H9 (cell line): Measurements from ENCODE around the gene R3HCC1L. TPM values are rescaled to one million over a fixed set of nuclear protein-coding genes. Genes with fewer than 3 reads are reported as not detected.

ENCODE experiments used
- DNase-seq: peaks from one replicate; pipeline ENCODE4 v3.0.0-alpha.2; 2017
- H2AFZ ChIP-seq: one replicate; pipeline ENCODE4 v1.6.1; 2013; ENCODE audit warnings: mild to moderate bottlenecking, low read length, control low read depth, moderate library complexity
- H2AK5ac ChIP-seq: 2 replicates; pipeline ENCODE4 v1.6.1; 2013; ENCODE audit warnings: low read length, control low read depth, mixed read lengths; ENCODE audit not compliant: insufficient read length
- H2BK120ac ChIP-seq: one replicate; pipeline ENCODE4 v1.6.1; 2013; ENCODE audit warnings: low read depth, mild to moderate bottlenecking, low read length, control low read depth, inconsistent platforms; ENCODE audit not compliant: poor library complexity, severe bottlenecking
- H2BK12ac ChIP-seq: 2 replicates; pipeline ENCODE4 v1.6.1; 2013; ENCODE audit warnings: low read length, control low read depth, mixed read lengths, low read depth; ENCODE audit not compliant: insufficient read length
- H2BK15ac ChIP-seq: 2 replicates; pipeline ENCODE4 v1.6.1; 2013; ENCODE audit warnings: low read depth, low read length, control low read depth
- H2BK20ac ChIP-seq: one replicate; pipeline ENCODE4 v1.6.1; 2013; ENCODE audit warnings: low read depth, mild to moderate bottlenecking, low read length, control low read depth, inconsistent platforms; ENCODE audit not compliant: poor library complexity, severe bottlenecking
- H2BK5ac ChIP-seq: 2 replicates; pipeline ENCODE4 v1.6.1; 2013; ENCODE audit warnings: low read length, control low read depth, mixed read lengths; ENCODE audit not compliant: insufficient read length
- H3K14ac ChIP-seq: 2 replicates; pipeline ENCODE4 v1.6.1; 2013; ENCODE audit warnings: low read length, control low read depth; ENCODE audit not compliant: insufficient read depth
- H3K18ac ChIP-seq: 2 replicates; pipeline ENCODE4 v1.6.1; 2013; ENCODE audit warnings: low read depth, mild to moderate bottlenecking, mixed read lengths, low read length, control low read depth; ENCODE audit not compliant: insufficient read length
- H3K23ac ChIP-seq: 2 replicates; pipeline ENCODE4 v1.6.1; 2013; ENCODE audit warnings: low read length, control low read depth, mixed read lengths, low read depth; ENCODE audit not compliant: insufficient read length
- H3K23me2 ChIP-seq: 2 replicates; pipeline ENCODE4 v1.6.1; 2013; ENCODE audit warnings: low read depth, mild to moderate bottlenecking, mixed read lengths, low read length, control low read depth; ENCODE audit not compliant: insufficient read length, poor library complexity, severe bottlenecking
- H3K27ac ChIP-seq: 2 replicates; pipeline ENCODE4 v1.5.1; 2013; ENCODE audit warnings: low read length, control low read depth, mixed read lengths, low read depth; ENCODE audit not compliant: insufficient read length
- H3K27me3 ChIP-seq: 2 replicates; pipeline ENCODE4 v1.6.1; 2013; ENCODE audit warnings: low read length, control low read depth, inconsistent platforms; ENCODE audit not compliant: insufficient read depth
- H3K4ac ChIP-seq: 2 replicates; pipeline ENCODE4 v1.6.1; 2013; ENCODE audit warnings: low read depth, mild to moderate bottlenecking, control low read depth, inconsistent platforms, low read length, moderate library complexity
- H3K4me1 ChIP-seq: 2 replicates; pipeline ENCODE4 v1.6.1; 2013; ENCODE audit warnings: low read length, control low read depth, inconsistent platforms; ENCODE audit not compliant: insufficient read depth
- H3K4me2 ChIP-seq: 2 replicates; pipeline ENCODE4 v1.6.1; 2013; ENCODE audit warnings: low read length, control low read depth, mixed read lengths; ENCODE audit not compliant: insufficient read length, insufficient read depth
- H3K56ac ChIP-seq: 2 replicates; pipeline ENCODE4 v1.6.1; 2013; ENCODE audit warnings: low read depth, mild to moderate bottlenecking, mixed read lengths, low read length, control low read depth; ENCODE audit not compliant: insufficient read length
- H3K79me1 ChIP-seq: 2 replicates; pipeline ENCODE4 v1.6.1; 2013; ENCODE audit warnings: low read depth, mild to moderate bottlenecking, moderate library complexity, low read length, control low read depth, inconsistent platforms; ENCODE audit not compliant: insufficient read depth, poor library complexity, severe bottlenecking
- H3K79me2 ChIP-seq: 2 replicates; pipeline ENCODE4 v1.6.1; 2013; ENCODE audit warnings: low read length, control low read depth, inconsistent platforms; ENCODE audit not compliant: insufficient read depth
- H3K9ac ChIP-seq: 2 replicates; pipeline ENCODE4 v1.6.1; 2013; ENCODE audit warnings: low read length, control low read depth, mixed read lengths; ENCODE audit not compliant: insufficient read length; ENCODE audit errors: extremely low read depth
- H3K9me3 ChIP-seq: one replicate; pipeline ENCODE4 v1.6.1; 2013; ENCODE audit warnings: low read depth, low read length, inconsistent platforms; ENCODE audit not compliant: control insufficient read depth
- H3T11ph ChIP-seq: one replicate; pipeline ENCODE4 v1.6.1; 2013; ENCODE audit warnings: mild to moderate bottlenecking, low read length, control low read depth, inconsistent platforms
- H4K20me1 ChIP-seq: one replicate; pipeline ENCODE4 v1.6.1; 2013; ENCODE audit not compliant: control insufficient read depth, insufficient read length, insufficient read depth
- H4K5ac ChIP-seq: 2 replicates; pipeline ENCODE4 v1.6.1; 2013; ENCODE audit warnings: low read depth, mild to moderate bottlenecking, mixed read lengths, low read length, control low read depth; ENCODE audit not compliant: insufficient read length
- H4K8ac ChIP-seq: replicated peaks from 2 replicates; pipeline ENCODE4 v1.6.1; 2013; ENCODE audit warnings: low read length, control low read depth, mixed read lengths, low read depth; ENCODE audit not compliant: insufficient read length
- H4K91ac ChIP-seq: 2 replicates; pipeline ENCODE4 v1.6.1; 2013; ENCODE audit warnings: low read depth, mild to moderate bottlenecking, moderate library complexity, mixed read lengths, low read length, control low read depth; ENCODE audit not compliant: insufficient read length
- H3K27ac Mint-ChIP-seq, 3 experiments: 2 replicates in 2 of 3; 3 replicates in 1 of 3; pipeline ENCODE4 v1.8.0; 2020 to 2021; ENCODE audit warnings: mixed read lengths in 3 of 3, mild to moderate bottlenecking in 1 of 3, moderate library complexity in 1 of 3
- H3K27me3 Mint-ChIP-seq: 2 replicates; pipeline ENCODE4 v1.8.0; 2021; ENCODE audit warnings: low read depth, mild to moderate bottlenecking, moderate library complexity, mixed read lengths
- H3K36me3 Mint-ChIP-seq, 3 experiments: 2 replicates in 2 of 3; 3 replicates in 1 of 3; pipeline ENCODE4 v1.8.0; 2020 to 2021; ENCODE audit warnings: low read depth in 3 of 3, mixed read lengths in 3 of 3; ENCODE audit not compliant: insufficient read depth in 1 of 3
- H3K4me1 Mint-ChIP-seq, 2 experiments: 2 replicates each; pipeline ENCODE4 v1.8.0; 2020; ENCODE audit warnings: mixed read lengths in 2 of 2
- H3K4me3 Mint-ChIP-seq, 2 experiments: 2 replicates in 1 of 2; 3 replicates in 1 of 2; pipeline ENCODE4 v1.8.0; 2020 to 2021; ENCODE audit warnings: mild to moderate bottlenecking in 2 of 2, mixed read lengths in 2 of 2, moderate library complexity in 1 of 2
- H3K9me3 Mint-ChIP-seq, 2 experiments: 2 replicates in 1 of 2; 3 replicates in 1 of 2; pipeline ENCODE4 v1.8.0; 2020; ENCODE audit warnings: mild to moderate bottlenecking in 2 of 2, mixed read lengths in 2 of 2, moderate library complexity in 1 of 2
- CTCF ChIP-seq: fragments of 200-600 bp; sonication (generic); conservative IDR thresholded peaks from 3 replicates; pipeline ENCODE4 v1.8.0; 2021; ENCODE audit warnings: antibody characterized with exemption, mild to moderate bottlenecking
- WGBS: extraction: QIAGEN DNeasy Blood & Tissue Kit; methylation state at CpG from one replicate; pipeline ENCODE4 v1.1.7; 2013; ENCODE audit warnings: missing lambda C conversion rate, low lambda C conversion rate, mixed read lengths; ENCODE audit not compliant: insufficient read length; ENCODE audit errors: extremely low coverage; 5-methylcytosine and 5-hydroxymethylcytosine counted together
- total RNA-seq: library from RNA; stranded (reverse); gene quantifications from 2 replicates; pipeline ENCODE4 v1.2.1, GENCODE V29; 2021

The R3HCC1L gene
- total RNA-seq, 1 experiment from 2014 or later = 18.5 TPM

DNA sequence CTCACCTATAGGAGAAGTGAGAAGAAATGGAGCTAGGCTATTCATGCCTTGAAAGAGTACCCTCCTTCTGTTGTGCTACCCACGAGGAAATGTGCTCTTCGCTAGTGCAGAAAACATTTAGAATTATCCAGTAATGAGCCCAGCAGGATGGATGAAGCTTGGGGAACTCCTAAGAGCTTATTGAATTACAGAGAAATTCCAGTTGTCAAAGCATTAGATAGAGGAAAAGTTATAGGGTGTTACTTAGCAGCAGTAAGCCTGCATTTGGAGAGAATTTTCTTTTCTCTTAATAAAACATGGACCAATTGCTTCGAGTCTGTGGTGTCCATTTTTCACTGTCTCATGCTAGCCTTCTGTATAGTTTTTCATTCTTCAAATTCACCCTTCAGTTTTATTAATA lies 5.0 kb downstream of the R3HCC1L start:
- DNase-seq = no peak
- Mint-ChIP-seq H3K36me3 (no peaks in the 10 kb centered on the region), H3K4me3 (no peak overlapping the region)

More for the DNA sequence above, 5.0 kb downstream of the R3HCC1L start:
- H3K23me2 ChIP-seq = peaks cover 3% of the 10 kb centered on the region
- H3K27me3 ChIP-seq = no peaks in the 10 kb centered on the region
- no peak for TF ChIP-seq CTCF
- no peak overlapping the region for H2BK5ac ChIP-seq
- no peak overlapping the region for H4K8ac ChIP-seq
- no CpG with 5 or more reads among the region's 3 CpGs for WGBS
- no peak overlapping the region for H2AFZ ChIP-seq
- H4K91ac ChIP-seq = no peak overlapping the region
- H2BK15ac ChIP-seq = no peak overlapping the region
- H3K4me1 ChIP-seq = peaks cover 2% of the 10 kb centered on the region; the same call in 1 of the 2 replicates
- H3K79me2 ChIP-seq = peaks cover 4% of the 10 kb centered on the region; the same call in 1 of the 2 replicates
- no peaks in the 10 kb centered on the region for H3K27me3 Mint-ChIP-seq
- H3K9me3 ChIP-seq = no peaks in the 10 kb centered on the region
- no peak overlapping the region for H3K27ac ChIP-seq
- no peak overlapping the region for H3K9ac ChIP-seq
- H3K56ac ChIP-seq = no peak overlapping the region
- H2AK5ac ChIP-seq = no peak overlapping the region
- no peak overlapping the region for H3T11ph ChIP-seq
- no peak overlapping the region for H3K27ac Mint-ChIP-seq
- H2BK120ac ChIP-seq = no peak overlapping the region
- H3K4me2 ChIP-seq = no peak overlapping the region
- H2BK20ac ChIP-seq = no peak overlapping the region
- peaks cover 13 to 18% of the 10 kb centered on the region in 2 experiments for H3K4me1 Mint-ChIP-seq
- H3K9me3 Mint-ChIP-seq = no peaks in the 10 kb centered on the region
- H2BK12ac ChIP-seq = no peak overlapping the region
- no peak overlapping the region for H3K14ac ChIP-seq
- peaks cover 9% of the 10 kb centered on the region for H3K79me1 ChIP-seq
- H4K5ac ChIP-seq = no peak overlapping the region
- H3K4ac ChIP-seq = no peak overlapping the region
- H3K23ac ChIP-seq = no peak overlapping the region
- H4K20me1 ChIP-seq = no peaks in the 10 kb centered on the region
- no peak overlapping the region for H3K18ac ChIP-seq
